Fibroblast of lung (primary cell): Measurements from ENCODE around the gene EEFSEC. TPM values are rescaled to one million over a fixed set of nuclear protein-coding genes. Genes with fewer than 3 reads are reported as not detected.

Source experiments
- DNase-seq, 2 donors: peaks; one replicate each; pipeline versions ENCODE4 v3.0.0 to v3.0.0-alpha.2; 2010; ENCODE audit warnings: low read depth in 2 of 2
- H2AFZ ChIP-seq: 2 replicates; pipeline ENCODE4 v1.5.1; 2012; ENCODE audit warnings: low read length, control low read depth, inconsistent platforms
- H3K27ac ChIP-seq: 2 replicates; pipeline ENCODE4 v1.5.1; 2011; ENCODE audit warnings: low read length, control low read depth; ENCODE audit not compliant: insufficient read depth
- H3K27me3 ChIP-seq: 2 replicates; pipeline ENCODE4 v1.5.1; 2011; ENCODE audit warnings: mild to moderate bottlenecking, low read length; ENCODE audit not compliant: control insufficient read depth, insufficient read depth
- H3K36me3 ChIP-seq: 2 replicates; pipeline ENCODE4 v1.5.1; 2011; ENCODE audit warnings: low read length; ENCODE audit not compliant: control insufficient read depth, insufficient read depth
- H3K4me1 ChIP-seq: 2 replicates; pipeline ENCODE4 v1.5.1; 2011; ENCODE audit warnings: low read length; ENCODE audit not compliant: control insufficient read depth, insufficient read depth; ENCODE audit errors: extremely low read depth
- H3K4me2 ChIP-seq: 2 replicates; pipeline ENCODE4 v1.5.1; 2011; ENCODE audit warnings: low read length, control low read depth; ENCODE audit not compliant: insufficient read depth; ENCODE audit errors: extremely low read depth
- H3K4me3 ChIP-seq, 4 experiments: fragments of 200-600 bp in 1 of 4; sonication (generic) in 1 of 4; replicated peaks in 1 of 4; 2 replicates each; pipeline ENCODE4 v1.5.1; 2011 to 2016; ENCODE audit warnings: low read length in 4 of 4, low read depth in 3 of 4, mild to moderate bottlenecking in 3 of 4, control low read depth in 2 of 4, inconsistent platforms in 1 of 4, mixed read lengths in 1 of 4; ENCODE audit not compliant: insufficient read depth in 1 of 4; ENCODE audit errors: control extremely low read depth in 1 of 4
- H3K79me2 ChIP-seq: 2 replicates; pipeline ENCODE4 v1.5.1; 2012; ENCODE audit warnings: mild to moderate bottlenecking, low read length, inconsistent platforms; ENCODE audit not compliant: control insufficient read depth, insufficient read depth
- H3K9ac ChIP-seq: 2 replicates; pipeline ENCODE4 v1.5.1; 2011; ENCODE audit warnings: mild to moderate bottlenecking, low read length, control low read depth; ENCODE audit not compliant: insufficient read depth
- H3K9me3 ChIP-seq: 2 replicates; pipeline ENCODE4 v1.5.1; 2012; ENCODE audit warnings: low read depth, low read length; ENCODE audit not compliant: control insufficient read depth, insufficient read depth
- H4K20me1 ChIP-seq: 2 replicates; pipeline ENCODE4 v1.5.1; 2011; ENCODE audit warnings: low read length; ENCODE audit not compliant: control insufficient read depth, insufficient read depth; ENCODE audit errors: extremely low read depth
- EZH2 ChIP-seq: IDR thresholded peaks from 2 replicates; pipeline ENCODE4 v1.5.1; 2012; ENCODE audit warnings: low read length, control low read depth, mild to moderate bottlenecking; ENCODE audit errors: missing control alignments
- polyA plus RNA-seq, 2 donors: library from polyadenylated mRNA; depleted of rRNA in 1 of 2; stranded (reverse) in 1 of 2; unstranded in 1 of 2; fragments of >200 nt; gene quantifications; 2 replicates each; pipeline ENCODE4 v1.2.1, GENCODE V29; 2011 to 2012; ENCODE audit warnings: missing spikeins in 1 of 2
- total RNA-seq: library from RNA; depleted of rRNA; stranded (reverse); fragments of >200 nt; gene quantifications from 2 replicates; pipeline ENCODE4 v1.2.1, GENCODE V29; 2014
- TF ChIP-seq, protein P1 (sequence below), 2 donors: IDR thresholded peaks in 1 of 2; conservative IDR thresholded peaks in 1 of 2; 1 replicate in 1 of 2; 2 replicates in 1 of 2; pipeline ENCODE4 v1.5.1; 2011 to 2012; ENCODE audit warnings: low read length in 2 of 2, control low read depth in 1 of 2, inconsistent platforms in 1 of 2, low read depth in 1 of 2, mild to moderate bottlenecking in 1 of 2

The EEFSEC gene
- total and polyA plus RNA-seq, 2 donors (not counting 1 experiment from before 2014, with no cell fraction given) = 2.6 to 5.0 TPM

- Histone ChIP-seq H3K4me1 (peaks cover 5% of the 10 kb centered on the region), H3K9me3 (no peaks in the 10 kb centered on the region), H3K27me3 (no peaks in the 10 kb centered on the region), H4K20me1 (no peaks in the 10 kb centered on the region), H3K4me2 (no peak overlapping the region), H3K79me2 (peaks cover 5% of the 10 kb centered on the region), H2AFZ (no peak overlapping the region), H3K4me3 (no peak overlapping the region), H3K9ac (no peak overlapping the region), H3K27ac (no peak overlapping the region), H3K36me3 (peaks cover 1% of the 10 kb centered on the region)
- DNase-seq = no peak
- TF ChIP-seq EZH2 = no peak
- TF ChIP-seq, protein P1, sequence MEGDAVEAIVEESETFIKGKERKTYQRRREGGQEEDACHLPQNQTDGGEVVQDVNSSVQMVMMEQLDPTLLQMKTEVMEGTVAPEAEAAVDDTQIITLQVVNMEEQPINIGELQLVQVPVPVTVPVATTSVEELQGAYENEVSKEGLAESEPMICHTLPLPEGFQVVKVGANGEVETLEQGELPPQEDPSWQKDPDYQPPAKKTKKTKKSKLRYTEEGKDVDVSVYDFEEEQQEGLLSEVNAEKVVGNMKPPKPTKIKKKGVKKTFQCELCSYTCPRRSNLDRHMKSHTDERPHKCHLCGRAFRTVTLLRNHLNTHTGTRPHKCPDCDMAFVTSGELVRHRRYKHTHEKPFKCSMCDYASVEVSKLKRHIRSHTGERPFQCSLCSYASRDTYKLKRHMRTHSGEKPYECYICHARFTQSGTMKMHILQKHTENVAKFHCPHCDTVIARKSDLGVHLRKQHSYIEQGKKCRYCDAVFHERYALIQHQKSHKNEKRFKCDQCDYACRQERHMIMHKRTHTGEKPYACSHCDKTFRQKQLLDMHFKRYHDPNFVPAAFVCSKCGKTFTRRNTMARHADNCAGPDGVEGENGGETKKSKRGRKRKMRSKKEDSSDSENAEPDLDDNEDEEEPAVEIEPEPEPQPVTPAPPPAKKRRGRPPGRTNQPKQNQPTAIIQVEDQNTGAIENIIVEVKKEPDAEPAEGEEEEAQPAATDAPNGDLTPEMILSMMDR (conservative IDR thresholded peaks at IDR 0.05 in 1 of 2, IDR thresholded peaks at IDR 0.05 in 1 of 2; ENCODE audit: low read depth in 1 of 2, low read length in 2 of 2) = no peak
Measured at GRCh38 chr3:128111147-128111546, 42.1 kb upstream of the EEFSEC start.

GRCh38 chr3:128112357-128112968, 40.8 kb upstream of the EEFSEC start:
- H3K9me3 ChIP-seq = no peaks in the 10 kb centered on the region
- peak overlapping the region; percentile 24 for H3K27ac ChIP-seq
- no peaks in the 10 kb centered on the region for H4K20me1 ChIP-seq
- no peaks in the 10 kb centered on the region for H3K36me3 ChIP-seq
- peaks cover 5% of the 10 kb centered on the region for H3K4me1 ChIP-seq
- no peak overlapping the region for H3K4me3 ChIP-seq
- no peak overlapping the region for H3K4me2 ChIP-seq
- peaks cover 5% of the 10 kb centered on the region for H3K79me2 ChIP-seq
- TF ChIP-seq, protein P1 (conservative IDR thresholded peaks at IDR 0.05 in 1 of 2, IDR thresholded peaks at IDR 0.05 in 1 of 2; ENCODE audit: low read depth in 1 of 2, low read length in 2 of 2) = no peak
- TF ChIP-seq EZH2 = no peak
- H3K27me3 ChIP-seq = no peaks in the 10 kb centered on the region
- DNase-seq = peak; percentile 89 to 91
- no peak overlapping the region for H2AFZ ChIP-seq
- H3K9ac ChIP-seq = no peak overlapping the region

GRCh38 chr3:128113817-128114794, 39.2 kb upstream of the EEFSEC start:
- no peak for DNase-seq
- Histone ChIP-seq H4K20me1 (no peaks in the 10 kb centered on the region), H3K4me1 (peaks cover 5% of the 10 kb centered on the region), H3K9me3 (no peaks in the 10 kb centered on the region), H3K4me2 (no peak overlapping the region), H3K9ac (no peak overlapping the region), H3K4me3 (no peak overlapping the region), H3K79me2 (peaks cover 5% of the 10 kb centered on the region), H2AFZ (no peak overlapping the region), H3K36me3 (no peaks in the 10 kb centered on the region), H3K27ac (no peak overlapping the region), H3K27me3 (no peaks in the 10 kb centered on the region)
- TF ChIP-seq, protein P1 (conservative IDR thresholded peaks at IDR 0.05 in 1 of 2, IDR thresholded peaks at IDR 0.05 in 1 of 2; ENCODE audit: low read depth in 1 of 2, low read length in 2 of 2) = no peak
- TF ChIP-seq EZH2 = no peak
